K562 (cell line): Measurements from ENCODE around the gene KIAA0825. TPM values are rescaled to one million over a fixed set of nuclear protein-coding genes. Genes with fewer than 3 reads are reported as not detected.

Experiments used
- ATAC-seq: fragments of 200-7000 bp; cut with Tn5 transposase; 3 replicates; pipeline ENCODE4 v1.9.1; 2020; ENCODE audit warnings: moderate library complexity
- BruUV-seq: library from RNA; stranded (reverse); fragments of 400-500 nt; replicated peaks from 2 replicates; lab custom pipeline; 2021; lab: Mats Ljungman, UMichigan
- CTCF ChIA-PET: fragments of 300-600 bp; formaldehyde crosslinking; extraction: SDS; loops from one replicate; lab custom pipeline; 2021; ENCODE audit warnings: low intra/inter-chr PET ratio; lab: Yijun Ruan, JAX
- POLR2A ChIA-PET: fragments of 300-600, 350-650 bp; sonication (Branson Sonifier 250); formaldehyde crosslinking; extraction: SDS; loops from one replicate; lab custom pipeline; 2021; ENCODE audit warnings: antibody characterized with exemption, inconsistent platforms; lab: Yijun Ruan, JAX
- DNase-seq, 4 experiments: peaks; one replicate each; pipeline versions ENCODE4 v3.0.0 to v3.0.0-alpha.2; 2011 to 2018; ENCODE audit warnings: low spot score in 3 of 4, mixed read lengths in 3 of 4; ENCODE audit errors: extremely low read depth in 1 of 4
- FAIRE-seq: peaks from 2 replicates; lab custom pipeline; 2011; peaks lifted over from hg19 to GRCh38; lab: Jason Lieb, UNC
- H2AFZ ChIP-seq: 2 replicates; pipeline ENCODE4 v1.6.0; 2011; ENCODE audit warnings: low read depth, low read length, control low read depth, inconsistent platforms
- H3K27ac ChIP-seq: fragments of 200-600 bp; 3 replicates; pipeline ENCODE4 v1.8.0; 2011; ENCODE audit warnings: low read depth, mild to moderate bottlenecking, control low read depth, inconsistent platforms, low read length, moderate library complexity, mixed read lengths; ENCODE audit errors: extremely low read depth
- H3K27me3 ChIP-seq, 2 experiments: fragments of 300-600 bp in 1 of 2; 2 replicates in 1 of 2; 3 replicates in 1 of 2; pipeline versions ENCODE4 v1.6.0 to v1.8.0; 2011; ENCODE audit warnings: inconsistent platforms in 2 of 2, low read length in 2 of 2, mild to moderate bottlenecking in 1 of 2, mixed read lengths in 1 of 2, moderate library complexity in 1 of 2; ENCODE audit not compliant: control insufficient read depth in 2 of 2, insufficient read depth in 2 of 2
- H3K36me3 ChIP-seq: fragments of 300-600 bp; 3 replicates; pipeline ENCODE4 v1.8.0; 2011; ENCODE audit warnings: mild to moderate bottlenecking, low read length, inconsistent platforms; ENCODE audit not compliant: control insufficient read depth, insufficient read depth
- H3K4me1 ChIP-seq, 2 experiments: fragments of 200-600 bp in 1 of 2; replicated peaks in 1 of 2; 2 replicates in 1 of 2; 3 replicates in 1 of 2; pipeline versions ENCODE4 v1.5.1 to v1.8.0; 2011; ENCODE audit warnings: inconsistent platforms in 2 of 2, low read length in 2 of 2, mild to moderate bottlenecking in 1 of 2, mixed read lengths in 1 of 2, moderate library complexity in 1 of 2; ENCODE audit not compliant: control insufficient read depth in 2 of 2, insufficient read depth in 2 of 2
- H3K4me2 ChIP-seq: 2 replicates; pipeline ENCODE4 v1.6.1; 2011; ENCODE audit warnings: low read length, control low read depth, inconsistent platforms, mixed read lengths; ENCODE audit not compliant: insufficient read depth
- H3K4me3 ChIP-seq: fragments of 200-600 bp; sonication (generic), shearing (Covaris generic); 2 replicates; pipeline ENCODE4 v1.5.1; 2016; ENCODE audit warnings: control low read depth, inconsistent platforms
- H3K79me2 ChIP-seq: fragments of 200-600 bp; 3 replicates; pipeline ENCODE4 v1.8.0; 2011; ENCODE audit warnings: low read length, inconsistent platforms; ENCODE audit not compliant: control insufficient read depth, insufficient read depth
- H3K9ac ChIP-seq, 2 experiments: 2 replicates each; pipeline versions ENCODE4 v1.6.0 to v1.6.1; 2011; ENCODE audit warnings: low read depth in 2 of 2, low read length in 2 of 2, control low read depth in 1 of 2, inconsistent platforms in 1 of 2, mild to moderate bottlenecking in 1 of 2, mixed read lengths in 1 of 2; ENCODE audit not compliant: insufficient read depth in 1 of 2
- H3K9me1 ChIP-seq: one replicate; pipeline ENCODE4 v1.6.0; 2011; ENCODE audit warnings: inconsistent platforms, mild to moderate bottlenecking, low read length, moderate library complexity; ENCODE audit not compliant: control insufficient read depth, insufficient read depth
- H3K9me3 ChIP-seq: replicated peaks from 2 replicates; pipeline ENCODE4 v1.5.1; 2011; ENCODE audit warnings: low read depth, low read length, inconsistent platforms; ENCODE audit not compliant: control insufficient read depth, insufficient read depth
- H4K20me1 ChIP-seq: replicated peaks from 2 replicates; pipeline ENCODE4 v1.6.1; 2011; ENCODE audit warnings: low read length, inconsistent platforms, mixed read lengths; ENCODE audit not compliant: control insufficient read depth, insufficient read depth
- EGR1 ChIP-seq: fragments of 450-650 bp; conservative IDR thresholded peaks from 2 replicates; pipeline ENCODE4 v1.6.1; 2017; ENCODE audit warnings: mild to moderate bottlenecking
- ELK3 ChIP-seq: fragments of 450-650 bp; formaldehyde crosslinking; IDR thresholded peaks from 2 replicates; pipeline ENCODE4 v1.4.0; 2020; ENCODE audit warnings: mild to moderate bottlenecking
- HSF4 ChIP-seq: fragments of 250-450 bp; sonication (Bioruptor Pico); IDR thresholded peaks from 2 replicates; pipeline ENCODE4 v2.1.2; 2022; ENCODE audit warnings: mild to moderate bottlenecking, moderate library complexity, borderline replicate concordance
- KAT7 ChIP-seq: sonication (generic); formaldehyde crosslinking; IDR thresholded peaks from 2 replicates; pipeline ENCODE4 v1.8.0; 2022; ENCODE audit warnings: missing genetic modification reagents, mild to moderate bottlenecking, borderline replicate concordance
- RAD21 ChIP-seq, 2 experiments: fragments of 250-450 bp in 1 of 2; fragments of 450-650 bp in 1 of 2; sonication (Bioruptor Pico) in 1 of 2; formaldehyde crosslinking in 1 of 2; IDR thresholded peaks in 1 of 2; conservative IDR thresholded peaks in 1 of 2; 2 replicates each; pipeline versions ENCODE4 v1.4.0 to v1.8.0; 2020 to 2022; ENCODE audit warnings: mild to moderate bottlenecking in 2 of 2, moderate library complexity in 1 of 2
- ZC3H11A ChIP-seq: IDR thresholded peaks from 2 replicates; pipeline ENCODE4 v1.6.1; 2012; ENCODE audit warnings: low read depth, low read length, improper control_type of control experiment
- ZFPM2 ChIP-seq: fragments of 250-450 bp; sonication (Bioruptor Pico); IDR thresholded peaks from 2 replicates; pipeline ENCODE4 v1.5.1; 2022; ENCODE audit warnings: mild to moderate bottlenecking
- ZNF707 ChIP-seq: fragments of 250-450 bp; sonication (Bioruptor Pico); conservative IDR thresholded peaks from 2 replicates; pipeline ENCODE4 v1.8.0; 2022; ENCODE audit warnings: inconsistent platforms, mild to moderate bottlenecking, moderate library complexity
- WGBS: fragments of 100-300 bp; shearing (Covaris generic); methylation state at CpG from one replicate; pipeline ENCODE4 v1.1.6; 2016; ENCODE audit warnings: low coverage, mixed read lengths; ENCODE audit not compliant: insufficient coverage; ENCODE audit errors: missing lambda C conversion rate; 5-methylcytosine and 5-hydroxymethylcytosine counted together
- in situ Hi-C: fragments of 300-500 bp; cut with MboI; formaldehyde crosslinking; loops from 4 replicates; pipeline ENCODE4 v1.15.0; 2018; ENCODE audit warnings: inconsistent platforms, mixed read lengths
- intact Hi-C: fragments of 100-400 bp; cut with micrococcal nuclease; formaldehyde crosslinking; loops from 2 replicates; pipeline ENCODE4 v1.14.2; 2022
- polyA plus RNA-seq, 8 experiments: library from polyadenylated mRNA; depleted of rRNA in 4 of 8; stranded (reverse) in 5 of 8; unstranded in 3 of 8; fragments of >200 nt; fragmentation: Nextera tagmentation in 2 of 8; fragmentation: Illumina TruSeq in 1 of 8; extraction: Ambion mirVana in 2 of 8; extraction: Trizol in 1 of 8; gene quantifications; 2 replicates each; pipeline versions ENCODE4 v1.2.1 to v1.2.3, GENCODE V29; 2011 to 2014; ENCODE audit warnings: inconsistent platforms in 1 of 8, missing spikeins in 1 of 8
- total RNA-seq, 7 experiments: library from RNA; depleted of rRNA in 6 of 7; stranded (reverse); fragments of >200 nt in 6 of 7; fragmentation: Illumina TruSeq in 2 of 7; extraction: Trizol in 2 of 7; gene quantifications; 2 replicates each; pipeline versions ENCODE4 v1.2.1 to v1.2.3, GENCODE V29; 2011 to 2021; ENCODE audit warnings: low replicate concordance in 1 of 7

Gene KIAA0825
- total and polyA plus RNA-seq, 9 of the 15 experiments (the other 6 are each of a cell fraction or from before 2014, with no cell fraction given): 0.05 to 0.36 (median 0.16) TPM; not detected in 1

GRCh38 chr5:94188725-94189124 lies 429.7 kb downstream of the KIAA0825 start:
- Histone ChIP-seq H3K36me3 (no peaks in the 10 kb centered on the region), H4K20me1 (no peaks in the 10 kb centered on the region), H3K27ac (no peak overlapping the region), H3K4me2 (no peak overlapping the region), H3K27me3 (no peaks in the 10 kb centered on the region), H3K79me2 (no peaks in the 10 kb centered on the region), H3K4me3 (no peak overlapping the region), H3K9me3 (no peaks in the 10 kb centered on the region), H3K9me1 (no peaks in the 10 kb centered on the region), H2AFZ (no peak overlapping the region), H3K9ac (no peak overlapping the region), H3K4me1 (no peaks in the 10 kb centered on the region)
- ATAC-seq (no peak), FAIRE-seq (no peak), DNase-seq (no peak)
- 0% methylated on average over 2 of the region's 2 CpGs for WGBS
- in situ Hi-C loops: no loop called here
- CTCF ChIA-PET: no interaction called here
- POLR2A ChIA-PET: no interaction called here
- intact Hi-C loops: no loop called here
- no TSS peak for BruUV-seq
- no peak for TF ChIP-seq ZC3H11A
- TF ChIP-seq KAT7 (CRISPR knock-in tag): no peak
- TF ChIP-seq ELK3 (CRISPR knock-in tag): no peak
- TF ChIP-seq RAD21 (CRISPR knock-in tag; conservative IDR thresholded peaks at IDR 0.05 in 1 of 2, IDR thresholded peaks at IDR 0.05 in 1 of 2): no peak
- no peak for TF ChIP-seq HSF4 (CRISPR knock-in tag)
- TF ChIP-seq EGR1: no peak
- no peak for TF ChIP-seq ZNF707 (CRISPR knock-in tag)
- TF ChIP-seq ZFPM2: no peak
